Transverse colon (tissue), 4 donors: Measurements from ENCODE around the gene C20orf173.

Experiments used
- POLR2A ChIP-seq: fragments of 450-650 bp; IDR thresholded peaks from one replicate; pipeline ENCODE4 v1.6.1; 2016; ENCODE audit warnings: antibody characterized with exemption, mild to moderate bottlenecking, moderate library complexity
- POLR2AphosphoS5 ChIP-seq, 3 donors: sonication (generic); formaldehyde crosslinking; IDR thresholded peaks; one replicate each; pipeline ENCODE4 v1.6.1; 2016; ENCODE audit warnings: antibody characterized with exemption in 3 of 3
- TF ChIP-seq, protein P1 (sequence below), 5 experiments: fragments of 200-600 bp in 3 of 5; fragments of 450-650 bp in 2 of 5; sonication (generic) in 3 of 5; IDR thresholded peaks; 1 replicate in 2 of 5; 2 replicates in 3 of 5; pipeline ENCODE4 v1.5.1; 2016 to 2017; ENCODE audit warnings: antibody characterized with exemption in 5 of 5, inconsistent platforms in 3 of 5, mild to moderate bottlenecking in 2 of 5, moderate library complexity in 1 of 5

DNA sequence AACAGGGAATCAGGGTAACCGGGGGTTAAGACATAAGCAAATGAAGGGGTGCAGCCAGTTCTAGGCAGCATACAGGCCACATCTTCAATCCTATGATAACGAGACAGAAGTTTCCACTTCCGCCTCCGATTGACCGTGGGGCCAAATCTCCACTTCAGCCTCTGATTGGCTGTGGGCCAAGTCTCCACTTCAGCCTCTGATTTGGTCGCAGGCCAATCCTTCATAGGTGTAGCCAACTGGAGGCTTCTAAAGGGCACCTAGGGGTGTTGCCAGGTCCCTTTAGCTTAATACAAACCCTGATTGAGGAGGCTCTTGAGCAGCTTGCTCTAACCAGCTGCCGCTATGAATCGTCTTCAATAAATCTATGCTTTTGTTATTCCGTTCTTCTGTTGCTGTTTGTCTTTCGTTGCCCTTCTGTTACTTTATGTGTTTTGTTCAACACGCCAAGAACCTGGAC, 10.3 kb upstream of the C20orf173 start:
- TF ChIP-seq POLR2AphosphoS5 (IDR thresholded peaks at IDR 0.05) = no peak
- TF ChIP-seq, protein P1, sequence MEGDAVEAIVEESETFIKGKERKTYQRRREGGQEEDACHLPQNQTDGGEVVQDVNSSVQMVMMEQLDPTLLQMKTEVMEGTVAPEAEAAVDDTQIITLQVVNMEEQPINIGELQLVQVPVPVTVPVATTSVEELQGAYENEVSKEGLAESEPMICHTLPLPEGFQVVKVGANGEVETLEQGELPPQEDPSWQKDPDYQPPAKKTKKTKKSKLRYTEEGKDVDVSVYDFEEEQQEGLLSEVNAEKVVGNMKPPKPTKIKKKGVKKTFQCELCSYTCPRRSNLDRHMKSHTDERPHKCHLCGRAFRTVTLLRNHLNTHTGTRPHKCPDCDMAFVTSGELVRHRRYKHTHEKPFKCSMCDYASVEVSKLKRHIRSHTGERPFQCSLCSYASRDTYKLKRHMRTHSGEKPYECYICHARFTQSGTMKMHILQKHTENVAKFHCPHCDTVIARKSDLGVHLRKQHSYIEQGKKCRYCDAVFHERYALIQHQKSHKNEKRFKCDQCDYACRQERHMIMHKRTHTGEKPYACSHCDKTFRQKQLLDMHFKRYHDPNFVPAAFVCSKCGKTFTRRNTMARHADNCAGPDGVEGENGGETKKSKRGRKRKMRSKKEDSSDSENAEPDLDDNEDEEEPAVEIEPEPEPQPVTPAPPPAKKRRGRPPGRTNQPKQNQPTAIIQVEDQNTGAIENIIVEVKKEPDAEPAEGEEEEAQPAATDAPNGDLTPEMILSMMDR (IDR thresholded peaks at IDR 0.05) = no peak
- no peak for TF ChIP-seq POLR2A
